T47D (cell line): ENCODE measurements around the gene HSPA8.

Experiments
- DNase-seq, 2 experiments: peaks; one replicate each; pipeline versions ENCODE4 v3.0.0 to v3.0.0-alpha.2; 2011 to 2012; ENCODE audit warnings: low read depth in 1 of 2, low spot score in 1 of 2
- JUND ChIP-seq: IDR thresholded peaks from 2 replicates; pipeline ENCODE4 v1.6.1; 2012; ENCODE audit warnings: low read depth
- in situ Hi-C: cut with HindIII; loops from 2 replicates; pipeline ENCODE4 v1.10.0; 2016; ENCODE audit warnings: low sequenced_read_pairs, low pct_unique_long_range_greater_than_20kb

Gene HSPA8

DNA sequence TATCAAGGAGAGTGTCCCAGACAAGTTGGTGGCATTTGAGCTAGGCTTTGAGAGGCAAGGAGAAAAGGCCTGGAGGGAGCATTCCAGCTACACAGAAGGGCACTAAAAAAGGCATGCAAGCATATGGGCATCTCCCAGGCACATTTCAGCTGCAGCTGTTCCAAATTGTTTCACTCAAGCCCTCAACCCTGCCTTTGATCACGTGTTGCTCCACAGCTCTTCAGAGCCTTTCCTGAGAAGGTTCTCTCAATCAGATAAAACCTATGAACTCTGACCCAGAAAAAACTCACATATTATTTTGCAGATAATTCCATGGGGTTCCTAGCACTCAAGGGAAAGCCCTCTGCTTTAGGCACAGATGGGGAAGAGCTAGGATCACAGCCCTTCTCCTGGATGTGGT lies 24.4 kb upstream of the HSPA8 start:
- DNase-seq = no peak

DNA sequence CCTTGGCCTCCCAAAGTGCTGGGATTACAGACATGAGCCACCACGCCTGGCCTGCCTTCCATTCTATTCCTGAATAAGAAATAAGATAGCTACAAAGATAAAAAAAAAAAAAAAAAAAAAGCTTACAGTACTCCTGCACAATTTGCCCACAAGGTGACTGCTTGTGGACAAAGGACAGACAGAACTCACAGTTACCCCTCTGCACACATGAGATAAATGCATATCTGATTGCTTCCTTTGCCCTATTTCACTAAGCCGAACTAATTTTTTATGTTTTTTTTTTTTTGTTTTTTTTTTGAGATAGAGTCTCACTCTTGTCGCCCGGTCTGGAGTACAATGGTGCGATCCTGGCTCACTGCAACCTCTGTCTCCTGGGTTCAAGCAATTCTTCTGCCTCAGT lies 23.6 kb upstream of the HSPA8 start:
- TF ChIP-seq JUND = no peak
- DNase-seq = no peak
- in situ Hi-C loops = no loop called here

More for the DNA sequence above, 24.4 kb upstream of the HSPA8 start:
- TF ChIP-seq JUND = no peak
- in situ Hi-C loops = no loop called here

DNA sequence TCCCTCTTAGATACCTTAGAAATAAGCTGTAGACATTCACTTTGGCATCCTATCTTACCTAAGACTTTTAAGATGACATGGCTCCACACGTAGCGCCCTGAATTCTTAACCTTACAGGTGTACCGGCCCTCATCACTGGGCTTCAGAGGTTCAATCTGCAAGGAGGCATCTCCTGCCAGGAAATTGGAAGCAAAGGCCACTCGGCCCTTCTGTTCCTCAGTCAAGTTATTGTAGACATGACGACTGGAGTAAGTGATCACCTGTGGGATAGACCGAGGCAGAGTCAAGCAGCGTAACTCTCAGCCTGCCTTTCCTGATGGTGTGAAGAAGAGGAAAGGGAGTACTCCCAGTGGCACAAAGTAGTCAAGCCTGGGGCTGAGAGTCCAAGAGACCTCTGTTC lies 22.5 kb upstream of the HSPA8 start:
- in situ Hi-C loops = no loop called here
- no peak for DNase-seq
- TF ChIP-seq JUND = no peak

DNA sequence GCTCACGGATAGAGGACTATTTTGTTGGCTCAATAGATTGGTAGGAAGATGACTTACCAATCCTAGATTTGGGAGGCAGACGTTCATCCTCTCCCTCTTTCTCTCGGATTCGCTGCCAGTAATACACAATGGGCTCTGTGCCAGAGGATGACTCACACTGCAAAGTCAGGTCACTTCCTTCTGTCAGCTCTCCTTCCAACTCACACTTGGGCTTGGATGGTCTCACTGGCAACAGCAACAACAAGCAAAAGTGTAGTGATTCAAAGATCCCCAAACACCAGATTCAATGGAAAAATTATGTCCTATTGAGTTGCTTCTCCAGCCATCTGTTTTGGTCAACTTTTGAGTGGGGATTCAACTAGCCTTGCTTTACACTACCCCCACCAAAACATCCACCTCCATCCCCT lies 21.7 kb upstream of the HSPA8 start:
- TF ChIP-seq JUND = peak; percentile 82; the same call in 1 of the 2 replicates
- in situ Hi-C loops = no loop called here
- DNase-seq = peak in 1 of 2 experiments; percentile 92

DNA sequence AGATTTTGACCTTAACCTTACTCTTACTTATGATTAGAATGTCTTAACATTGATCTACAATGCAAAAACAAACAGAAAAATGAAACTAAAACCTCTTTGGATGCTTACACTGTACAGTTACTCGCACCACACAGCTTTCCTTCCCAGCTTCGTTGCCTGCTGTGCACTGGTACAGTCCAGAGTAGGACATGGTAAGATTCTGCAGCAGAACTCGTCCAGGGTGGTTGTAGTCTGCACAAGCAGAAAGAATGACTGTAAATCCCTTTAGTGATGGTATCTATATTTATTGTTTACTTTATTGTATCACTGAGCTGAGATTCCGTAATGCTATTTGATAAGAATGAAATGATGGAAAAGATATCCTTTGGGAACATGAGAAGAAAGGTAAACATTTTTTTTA lies 21.0 kb upstream of the HSPA8 start:
- peak in 1 of 2 experiments; percentile 58 for DNase-seq
- in situ Hi-C loops = no loop called here
- no peak for TF ChIP-seq JUND

DNA sequence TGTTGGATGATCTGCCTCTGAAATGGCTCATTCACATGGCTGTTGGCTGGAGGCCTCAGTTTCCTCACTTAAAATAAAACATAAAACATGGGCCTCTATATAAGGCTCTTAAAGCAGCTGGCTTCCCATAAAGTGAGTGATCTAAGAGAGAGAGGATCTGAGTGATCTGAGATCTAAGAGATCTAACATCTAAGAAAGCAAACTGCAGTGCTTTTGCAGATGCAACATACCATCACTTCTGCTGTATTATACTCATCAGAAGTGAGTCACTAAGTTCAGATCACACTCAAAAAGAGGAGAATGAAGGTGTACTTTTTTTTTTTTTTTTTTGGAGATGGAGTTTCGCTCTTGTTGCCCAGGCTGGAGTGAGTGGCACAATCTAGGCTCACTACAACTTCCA lies 18.1 kb upstream of the HSPA8 start:
- TF ChIP-seq JUND = no peak
- DNase-seq = no peak
- in situ Hi-C loops = no loop called here

DNA sequence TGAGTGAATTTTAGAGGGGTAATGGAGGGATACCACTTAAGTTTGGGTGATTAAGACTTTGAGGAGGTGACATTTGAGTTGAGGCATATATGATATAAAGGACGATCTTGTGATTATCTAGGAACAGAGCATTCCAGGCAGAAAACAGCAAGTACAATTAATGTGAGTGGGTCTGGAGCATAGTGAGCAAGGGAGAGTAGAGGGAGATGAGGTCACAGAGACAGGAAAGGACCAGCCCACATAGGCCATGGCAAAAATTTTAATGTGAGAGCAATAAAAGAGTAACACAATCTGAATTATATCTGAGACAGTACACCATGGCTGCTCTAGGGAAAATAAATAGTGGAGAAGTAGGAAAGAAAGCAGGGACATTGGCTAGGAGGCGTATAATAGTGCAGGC lies 14.5 kb upstream of the HSPA8 start:
- in situ Hi-C loops = no loop called here
- no peak for TF ChIP-seq JUND
- DNase-seq = no peak

DNA sequence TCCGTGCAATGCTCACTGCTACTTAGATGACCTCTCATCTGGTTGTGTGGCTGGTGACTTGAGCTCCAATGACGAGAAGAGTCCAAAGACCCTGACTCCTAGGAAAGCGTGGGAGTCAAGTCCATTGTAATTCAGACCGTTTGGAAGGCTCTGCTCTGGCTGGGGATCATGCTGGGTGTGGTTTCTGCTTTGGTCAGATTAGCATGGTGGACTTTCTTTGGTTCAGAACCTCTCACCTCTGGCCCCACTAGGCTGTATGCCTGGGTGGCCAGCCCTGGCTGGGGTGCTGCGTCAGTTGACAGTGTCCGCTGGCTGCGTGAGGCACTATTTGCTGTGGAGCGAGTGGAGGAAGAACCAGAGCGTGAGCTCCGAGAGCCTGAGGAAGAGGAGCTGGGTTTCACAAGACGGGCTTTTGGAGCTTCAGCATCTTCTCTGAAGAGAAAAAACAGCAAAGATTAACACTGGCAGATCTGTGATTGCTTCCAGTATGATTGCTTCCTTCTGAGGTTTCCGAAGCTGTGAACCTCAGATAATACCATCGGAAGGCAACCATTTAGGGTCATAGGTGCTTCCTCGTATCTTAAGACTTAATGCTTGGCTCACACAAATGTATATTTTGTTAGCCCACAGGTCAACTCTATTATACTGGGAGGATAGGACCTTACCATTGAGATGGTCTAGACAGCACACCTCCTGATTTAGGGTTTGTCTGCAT lies 11.6 kb upstream of the HSPA8 start:
- TF ChIP-seq JUND = no peak
- in situ Hi-C loops = no loop called here
- no peak for DNase-seq

DNA sequence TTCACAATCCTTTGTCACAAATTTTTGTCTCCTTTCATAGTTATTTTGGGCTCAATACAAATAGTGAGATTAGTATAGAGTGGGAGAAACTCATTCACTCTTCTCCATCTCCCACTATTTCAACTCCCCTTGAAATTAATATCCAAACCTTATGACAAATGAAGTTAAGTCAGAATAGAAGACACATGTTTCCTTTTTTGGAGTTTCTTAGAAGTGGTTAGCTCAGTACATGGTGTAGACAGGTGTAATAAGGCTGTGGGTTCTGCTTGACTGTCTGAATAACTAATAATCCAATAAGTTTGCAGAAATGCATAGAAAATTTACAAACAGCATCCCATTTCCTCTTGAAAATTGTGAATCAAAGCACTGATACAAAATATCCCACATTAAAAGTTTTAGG lies 10.8 kb upstream of the HSPA8 start:
- in situ Hi-C loops = no loop called here
- no peak for DNase-seq
- no peak for TF ChIP-seq JUND

DNA sequence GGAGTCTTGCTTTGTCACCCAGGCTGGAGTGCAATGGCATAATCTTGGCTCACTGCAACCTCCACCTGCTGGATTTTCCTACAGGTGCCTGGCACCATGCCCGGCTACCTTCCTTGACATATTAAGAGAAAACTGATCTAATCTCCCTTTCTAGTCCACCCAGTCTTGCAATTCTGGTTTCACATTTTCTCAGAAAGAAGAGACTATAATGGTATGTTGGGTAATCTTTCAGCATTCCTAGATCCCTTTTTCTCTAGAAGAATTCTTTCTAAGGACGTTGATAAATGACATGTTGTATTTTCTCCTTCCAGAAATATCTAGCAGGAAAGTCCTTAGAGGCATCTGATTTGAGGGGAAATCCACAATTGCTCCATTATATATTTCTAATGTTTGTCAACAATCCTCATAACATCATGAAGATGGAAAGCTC lies 10.4 kb upstream of the HSPA8 start:
- in situ Hi-C loops = no loop called here
- DNase-seq = peak in 1 of 2 experiments; percentile 98
- TF ChIP-seq JUND = peak; percentile 73; the same call in 1 of the 2 replicates

DNA sequence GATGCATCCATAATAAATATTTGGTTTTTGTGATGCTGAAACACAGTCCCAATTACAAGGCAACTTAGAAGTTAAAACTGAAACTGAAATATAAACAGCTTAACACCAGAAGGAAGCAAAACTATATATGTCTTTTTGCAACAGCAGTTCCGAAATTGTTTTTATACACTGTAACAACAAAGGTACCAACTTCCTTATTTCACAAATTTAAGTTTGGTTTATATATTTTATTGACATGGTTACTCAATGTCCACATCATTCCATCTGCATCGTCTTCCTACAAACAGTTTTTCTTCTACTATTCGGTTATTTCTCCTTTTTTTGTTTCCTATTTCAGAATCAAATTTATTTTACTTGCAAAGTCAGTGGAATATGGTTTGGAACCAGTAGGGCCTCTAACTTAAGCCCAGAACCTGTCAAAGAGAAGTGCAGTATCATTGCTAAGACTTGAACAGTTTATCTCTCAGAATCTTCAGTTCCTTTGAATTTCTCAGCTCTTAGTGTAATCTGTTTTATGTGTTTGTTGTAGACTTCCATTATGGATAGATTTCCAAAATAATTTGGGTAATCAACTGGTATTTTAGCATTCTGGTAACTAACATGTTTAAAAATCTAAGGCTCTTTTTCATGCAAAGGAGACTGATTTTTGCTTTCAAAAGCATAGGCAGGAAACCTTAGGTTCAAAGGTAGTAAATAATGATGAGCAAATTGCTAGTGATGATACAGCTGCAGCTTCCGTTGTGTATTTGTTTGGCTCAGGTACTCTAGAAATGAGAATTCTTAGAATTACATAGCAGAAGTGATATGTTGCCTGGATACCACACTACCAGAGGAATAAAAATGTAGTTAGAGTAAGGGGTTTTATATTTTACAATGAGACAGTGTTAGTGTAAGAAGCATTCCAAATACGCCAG lies 8.2 kb upstream of the HSPA8 start:
- no peak for TF ChIP-seq JUND
- in situ Hi-C loops = no loop called here

DNA sequence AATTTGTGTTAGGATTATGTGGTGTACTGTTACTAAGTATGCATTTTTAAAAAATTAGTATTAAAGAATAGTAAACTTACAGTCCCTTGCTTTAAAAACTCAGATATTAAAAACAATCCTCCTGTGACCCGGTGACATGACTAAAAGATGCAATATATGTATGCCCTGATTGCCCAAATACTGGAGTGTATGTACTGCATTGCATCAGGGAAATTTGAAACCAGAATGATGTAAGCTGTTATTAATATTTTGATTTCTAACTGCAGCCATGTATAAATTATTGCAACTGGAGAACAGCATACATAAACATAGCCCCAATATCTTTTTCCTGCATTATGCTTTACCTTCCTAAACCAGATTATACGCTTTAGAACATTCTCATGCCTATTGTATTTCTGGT lies 3.7 kb upstream of the HSPA8 start:
- in situ Hi-C loops = no loop called here
- no peak for DNase-seq
- TF ChIP-seq JUND = no peak

More for the DNA sequence above, 8.2 kb upstream of the HSPA8 start:
- no peak for DNase-seq

DNA sequence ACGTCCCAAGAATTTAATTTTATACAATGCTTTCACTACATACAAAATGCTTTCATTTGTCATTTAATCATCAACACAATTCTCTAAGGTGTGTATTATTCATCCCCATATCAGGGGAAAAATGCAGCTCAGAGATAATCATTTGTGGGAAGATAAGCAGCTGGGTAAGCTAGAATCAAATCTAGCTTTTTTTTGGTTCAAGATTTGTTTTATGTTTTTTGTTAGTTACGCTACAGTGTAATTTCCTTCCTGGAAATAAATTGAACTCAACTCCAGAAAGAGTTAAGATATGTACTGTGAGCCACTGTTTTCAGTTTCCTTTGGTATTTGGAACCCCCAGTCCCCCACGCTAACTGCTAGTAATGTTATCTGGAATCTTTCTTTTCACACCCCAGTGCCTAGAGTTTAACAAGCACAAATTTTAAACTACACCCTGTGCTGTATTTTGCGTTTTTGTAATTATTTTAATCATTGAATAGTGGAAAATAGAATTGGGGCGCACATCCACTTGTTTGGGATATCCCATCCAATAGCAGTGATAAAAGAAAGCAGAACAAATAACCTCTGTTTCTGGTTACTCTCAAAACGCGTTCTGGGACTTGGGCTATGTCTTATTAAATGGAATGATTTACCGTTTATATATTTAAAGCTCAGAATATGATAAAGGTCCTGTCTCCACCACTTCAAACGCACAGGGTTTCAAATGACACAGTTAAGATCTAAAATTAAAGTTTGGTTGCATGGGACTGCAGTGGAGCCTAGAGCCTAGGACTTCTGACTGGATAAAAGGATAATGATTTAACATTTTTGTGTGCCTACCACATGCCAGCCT lies 2.1 kb upstream of the HSPA8 start:
- TF ChIP-seq JUND = no peak
- no peak for DNase-seq
- in situ Hi-C loops = no loop called here
